Caco-2 (cell line): ENCODE measurements around the gene FAM53A. TPM values are rescaled to one million over a fixed set of nuclear protein-coding genes. Genes with fewer than 3 reads are reported as not detected.

ENCODE experiments used
- BruUV-seq: library from RNA; stranded (reverse); fragments of 400-500 nt; replicated peaks from 2 replicates; lab custom pipeline; 2021; lab: Mats Ljungman, UMichigan
- CTCF ChIA-PET: fragments of 300-600 bp; sonication (Branson Sonifier 250); formaldehyde crosslinking; loops from one replicate; lab custom pipeline; 2022; ENCODE audit warnings: antibody characterized with exemption; lab: Charles Lee
- POLR2A ChIA-PET: fragments of 300-600 bp; sonication (Branson Sonifier 250); formaldehyde crosslinking; loops from one replicate; lab custom pipeline; 2022; ENCODE audit warnings: antibody characterized with exemption; lab: Charles Lee
- DNase-seq, 2 experiments: peaks; one replicate each; pipeline versions ENCODE4 v3.0.0 to v3.0.0-alpha.2; 2020 to 2022
- H3K27me3 ChIP-seq: replicated peaks from 2 replicates; pipeline ENCODE4 v1.6.0; 2011; ENCODE audit warnings: low read length; ENCODE audit not compliant: control insufficient read depth, insufficient read depth
- H3K36me3 ChIP-seq: 2 replicates; pipeline ENCODE4 v1.5.1; 2011; ENCODE audit warnings: low read length; ENCODE audit not compliant: control insufficient read depth, insufficient read depth
- H3K4me1 ChIP-seq: fragments of 250-450 bp; sonication (Bioruptor Pico); 2 replicates; pipeline ENCODE4 v1.5.1; 2020; ENCODE audit warnings: mild to moderate bottlenecking
- H3K4me3 ChIP-seq: 2 replicates; pipeline ENCODE4 v1.5.1; 2011; ENCODE audit warnings: low read depth, mild to moderate bottlenecking, control low read depth, low read length
- H3K9me3 ChIP-seq: fragments of 250-450 bp; sonication (Bioruptor Pico); 2 replicates; pipeline ENCODE4 v1.5.1; 2020; ENCODE audit warnings: mild to moderate bottlenecking, moderate library complexity
- H3K27ac Mint-ChIP-seq: one replicate; pipeline ENCODE4 v1.8.0; 2022; ENCODE audit warnings: mixed read lengths; ENCODE audit not compliant: unreplicated experiment
- H3K27me3 Mint-ChIP-seq: one replicate; pipeline ENCODE4 v1.8.0; 2022; ENCODE audit warnings: mixed read lengths; ENCODE audit not compliant: insufficient read depth, unreplicated experiment
- H3K36me3 Mint-ChIP-seq: one replicate; pipeline ENCODE4 v1.8.0; 2022; ENCODE audit warnings: mild to moderate bottlenecking, mixed read lengths; ENCODE audit not compliant: insufficient read depth, unreplicated experiment
- H3K4me1 Mint-ChIP-seq: one replicate; pipeline ENCODE4 v1.8.0; 2022; ENCODE audit warnings: low read depth, mixed read lengths; ENCODE audit not compliant: unreplicated experiment
- H3K4me3 Mint-ChIP-seq: one replicate; pipeline ENCODE4 v1.8.0; 2022; ENCODE audit warnings: mild to moderate bottlenecking, moderate library complexity, mixed read lengths; ENCODE audit not compliant: unreplicated experiment
- H3K9me3 Mint-ChIP-seq: one replicate; pipeline ENCODE4 v1.8.0; 2022; ENCODE audit warnings: mixed read lengths; ENCODE audit not compliant: unreplicated experiment
- intact Hi-C: fragments of 100-400 bp; cut with micrococcal nuclease; formaldehyde crosslinking; loops from one replicate; pipeline ENCODE4 v1.10.0; 2022; ENCODE audit not compliant: unreplicated experiment
- total RNA-seq: library from RNA; stranded (reverse); gene quantifications from 2 replicates; pipeline ENCODE4 v1.2.3, GENCODE V29; 2022
- TF ChIP-seq, protein P1 (sequence below), 2 experiments: fragments of 200-600 bp in 1 of 2; IDR thresholded peaks; 1 replicate in 1 of 2; 2 replicates in 1 of 2; pipeline versions ENCODE4 v1.5.1 to v1.8.0; 2011 to 2022; ENCODE audit warnings: antibody characterized with exemption in 1 of 2, control low read depth in 1 of 2, inconsistent platforms in 1 of 2, low read depth in 1 of 2, low read length in 1 of 2, mild to moderate bottlenecking in 1 of 2, moderate library complexity in 1 of 2; ENCODE audit not compliant: insufficient read depth in 1 of 2, severe bottlenecking in 1 of 2, unreplicated experiment in 1 of 2

The FAM53A gene
- total RNA-seq, 1 experiment from 2014 or later, result 4.1 TPM

DNA sequence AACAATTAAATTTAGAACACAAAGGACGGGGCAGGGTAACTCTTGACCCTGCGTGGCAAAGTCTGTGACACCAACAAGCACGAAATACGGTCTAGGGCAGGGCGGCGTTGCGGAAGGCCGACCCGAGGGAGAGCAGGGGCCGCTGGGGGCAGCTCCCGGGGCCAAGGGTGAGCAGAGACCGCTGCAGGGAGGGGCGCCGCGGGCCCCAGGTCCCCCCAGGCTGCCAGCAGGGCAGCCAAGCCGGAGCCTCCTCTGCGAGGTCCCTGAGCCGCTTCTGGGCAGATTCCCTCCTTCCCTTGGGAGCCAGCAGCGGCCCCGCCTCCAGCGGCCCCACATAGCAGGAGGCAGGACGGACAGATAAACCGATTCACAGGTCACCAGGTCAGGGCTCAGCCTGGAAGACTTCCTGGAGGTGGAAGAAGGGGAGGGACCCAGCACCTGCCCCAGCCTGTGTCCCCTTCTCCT, 90.2 kb downstream of the FAM53A start:
- POLR2A ChIA-PET, result no interaction called here
- Mint-ChIP-seq H3K4me1 (peaks cover 5% of the 10 kb centered on the region), H3K4me3 (no peak overlapping the region), H3K9me3 (peaks cover 23% of the 10 kb centered on the region), H3K27me3 (peaks cover 3% of the 10 kb centered on the region), H3K27ac (no peak overlapping the region), H3K36me3 (no peaks in the 10 kb centered on the region)
- CTCF ChIA-PET, result interaction anchor here (0.6 kb wide), 1 partner anchor 129 kb away, joined by 5 read pairs; no protein-coding TSS in a partner anchor
- Histone ChIP-seq H3K27me3 (no peaks in the 10 kb centered on the region), H3K36me3 (no peaks in the 10 kb centered on the region), H3K4me3 (no peak overlapping the region), H3K4me1 (no peaks in the 10 kb centered on the region), H3K9me3 (no peaks in the 10 kb centered on the region; the same call in 1 of the 2 replicates)
- intact Hi-C loops, result no loop called here
- BruUV-seq, result no TSS peak
- no peak for DNase-seq
- TF ChIP-seq, protein P1, sequence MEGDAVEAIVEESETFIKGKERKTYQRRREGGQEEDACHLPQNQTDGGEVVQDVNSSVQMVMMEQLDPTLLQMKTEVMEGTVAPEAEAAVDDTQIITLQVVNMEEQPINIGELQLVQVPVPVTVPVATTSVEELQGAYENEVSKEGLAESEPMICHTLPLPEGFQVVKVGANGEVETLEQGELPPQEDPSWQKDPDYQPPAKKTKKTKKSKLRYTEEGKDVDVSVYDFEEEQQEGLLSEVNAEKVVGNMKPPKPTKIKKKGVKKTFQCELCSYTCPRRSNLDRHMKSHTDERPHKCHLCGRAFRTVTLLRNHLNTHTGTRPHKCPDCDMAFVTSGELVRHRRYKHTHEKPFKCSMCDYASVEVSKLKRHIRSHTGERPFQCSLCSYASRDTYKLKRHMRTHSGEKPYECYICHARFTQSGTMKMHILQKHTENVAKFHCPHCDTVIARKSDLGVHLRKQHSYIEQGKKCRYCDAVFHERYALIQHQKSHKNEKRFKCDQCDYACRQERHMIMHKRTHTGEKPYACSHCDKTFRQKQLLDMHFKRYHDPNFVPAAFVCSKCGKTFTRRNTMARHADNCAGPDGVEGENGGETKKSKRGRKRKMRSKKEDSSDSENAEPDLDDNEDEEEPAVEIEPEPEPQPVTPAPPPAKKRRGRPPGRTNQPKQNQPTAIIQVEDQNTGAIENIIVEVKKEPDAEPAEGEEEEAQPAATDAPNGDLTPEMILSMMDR (IDR thresholded peaks at IDR 0.05; ENCODE audit: insufficient read depth in 1 of 2, low read depth in 1 of 2, low read length in 1 of 2, severe bottlenecking in 1 of 2, unreplicated experiment in 1 of 2), result no peak

DNA sequence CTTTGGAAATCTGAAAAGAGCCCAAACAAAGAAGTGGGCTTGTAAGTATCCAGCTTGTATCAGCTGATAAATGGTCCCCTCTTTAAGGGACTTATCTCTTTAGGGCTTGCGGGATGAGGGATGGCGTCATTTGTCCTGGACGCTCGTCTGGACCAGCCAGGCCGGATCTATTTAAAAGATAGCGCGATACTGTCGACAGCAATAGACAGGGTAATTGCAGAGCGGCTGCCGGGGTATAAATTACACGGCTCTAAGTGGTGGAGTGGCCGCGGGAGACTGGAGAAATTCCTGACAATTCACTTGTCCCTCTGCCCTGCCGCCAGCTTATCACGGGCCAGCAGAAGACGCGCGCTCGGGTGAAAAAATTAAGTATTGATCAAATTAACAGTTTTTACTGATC, 90.7 kb downstream of the FAM53A start:
- intact Hi-C loops, result no loop called here
- Histone ChIP-seq H3K4me3 (no peak overlapping the region), H3K4me1 (no peaks in the 10 kb centered on the region), H3K27me3 (no peaks in the 10 kb centered on the region), H3K9me3 (peaks cover 3% of the 10 kb centered on the region; the same call in 1 of the 2 replicates), H3K36me3 (no peaks in the 10 kb centered on the region)
- DNase-seq, result no peak
- Mint-ChIP-seq H3K27ac (no peak overlapping the region), H3K36me3 (no peaks in the 10 kb centered on the region), H3K9me3 (peaks cover 23% of the 10 kb centered on the region), H3K27me3 (peaks cover 3% of the 10 kb centered on the region), H3K4me1 (peaks cover 5% of the 10 kb centered on the region), H3K4me3 (no peak overlapping the region)
- TF ChIP-seq, protein P1 (IDR thresholded peaks at IDR 0.05; ENCODE audit: insufficient read depth in 1 of 2, low read depth in 1 of 2, low read length in 1 of 2, severe bottlenecking in 1 of 2, unreplicated experiment in 1 of 2), result no peak
- ChIA-PET CTCF (interaction anchor here (0.6 kb wide), 1 partner anchor 129 kb away, joined by 5 read pairs; no protein-coding TSS in a partner anchor), POLR2A (no interaction called here)
- BruUV-seq, result no TSS peak

DNA sequence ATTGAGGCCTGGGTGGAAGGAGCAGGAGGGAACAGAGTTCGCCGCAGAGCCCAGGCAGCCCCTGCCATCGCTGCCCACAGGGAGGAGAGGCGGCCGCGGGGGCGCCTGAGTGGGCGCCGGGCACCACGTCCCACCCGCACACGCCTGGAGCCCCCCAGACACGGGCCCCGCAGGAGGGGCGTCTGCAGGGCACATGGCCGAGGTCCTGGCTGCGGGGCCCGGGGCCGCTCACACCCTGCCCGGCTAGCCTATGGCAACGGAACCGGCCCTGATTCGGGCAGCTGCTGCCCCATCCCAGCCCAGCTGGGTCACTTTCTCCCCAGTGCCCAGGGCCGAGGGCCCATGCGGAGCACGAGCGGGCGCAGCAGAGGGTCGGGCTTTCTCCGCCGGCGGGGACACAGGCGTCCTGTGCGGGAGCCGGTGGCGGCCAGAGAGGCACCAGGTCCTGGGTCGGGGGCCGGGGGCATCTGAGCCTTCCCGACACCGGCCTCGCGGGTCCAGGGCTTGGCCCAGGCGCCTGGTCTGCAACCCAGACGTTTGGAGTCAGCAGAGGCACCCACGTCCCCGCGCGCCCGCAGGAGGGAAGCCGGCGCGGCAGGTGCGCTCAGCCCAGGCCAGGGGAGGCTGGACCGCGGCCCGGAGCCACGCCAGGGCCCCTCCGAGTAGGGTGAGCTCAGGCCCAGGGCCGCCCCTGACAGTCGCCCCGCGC, 91.2 kb downstream of the FAM53A start:
- Histone ChIP-seq H3K27me3 (no peaks in the 10 kb centered on the region), H3K4me1 (no peaks in the 10 kb centered on the region), H3K36me3 (no peaks in the 10 kb centered on the region), H3K9me3 (peaks cover 3% of the 10 kb centered on the region; the same call in 1 of the 2 replicates), H3K4me3 (no peak overlapping the region)
- no peak for DNase-seq
- Mint-ChIP-seq H3K36me3 (no peaks in the 10 kb centered on the region), H3K27me3 (peaks cover 3% of the 10 kb centered on the region), H3K4me3 (no peak overlapping the region), H3K4me1 (peaks cover 5% of the 10 kb centered on the region), H3K27ac (no peak overlapping the region), H3K9me3 (peaks cover 23% of the 10 kb centered on the region)
- no TSS peak for BruUV-seq
- ChIA-PET POLR2A (no interaction called here), CTCF (interaction anchor here (0.6 kb wide), 1 partner anchor 128 kb away, joined by 5 read pairs; no protein-coding TSS in a partner anchor)
- TF ChIP-seq, protein P1 (IDR thresholded peaks at IDR 0.05; ENCODE audit: insufficient read depth in 1 of 2, low read depth in 1 of 2, low read length in 1 of 2, severe bottlenecking in 1 of 2, unreplicated experiment in 1 of 2), result no peak
- intact Hi-C loops, result no loop called here
